Loucy (cell line): ENCODE results near the gene MGA.

Experiments
- EZH2phosphoT487 ChIP-seq: fragments of 200-600 bp; IDR thresholded peaks from 2 replicates; pipeline ENCODE4 v1.6.1; 2018; ENCODE audit warnings: antibody characterized with exemption, mild to moderate bottlenecking, moderate library complexity, borderline replicate concordance
- TF ChIP-seq, protein P1 (sequence below): fragments of 200-600 bp; sonication (generic); conservative IDR thresholded peaks from 2 replicates; pipeline ENCODE4 v1.5.1; 2014; ENCODE audit warnings: mild to moderate bottlenecking, antibody characterized with exemption, low read length

DNA sequence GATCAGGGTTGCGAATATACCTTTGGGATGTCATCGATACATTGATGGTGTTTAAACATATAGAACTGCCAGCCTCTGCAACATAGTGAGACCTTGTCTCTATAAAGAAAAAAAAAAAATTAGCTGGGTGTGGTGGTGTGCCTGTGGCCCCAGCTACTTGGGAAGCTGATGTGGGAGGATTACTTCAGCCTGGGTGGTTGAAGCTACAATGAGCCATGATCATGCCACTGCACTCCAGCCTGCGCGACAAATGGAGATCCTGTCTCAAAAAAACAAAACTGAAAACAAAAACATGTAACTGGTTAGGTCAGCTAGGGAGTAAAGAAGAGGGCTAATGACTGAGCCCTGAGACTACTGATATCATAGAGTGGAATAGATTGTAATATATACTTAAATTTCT, 30.7 kb upstream of the MGA start:
- TF ChIP-seq, protein P1, sequence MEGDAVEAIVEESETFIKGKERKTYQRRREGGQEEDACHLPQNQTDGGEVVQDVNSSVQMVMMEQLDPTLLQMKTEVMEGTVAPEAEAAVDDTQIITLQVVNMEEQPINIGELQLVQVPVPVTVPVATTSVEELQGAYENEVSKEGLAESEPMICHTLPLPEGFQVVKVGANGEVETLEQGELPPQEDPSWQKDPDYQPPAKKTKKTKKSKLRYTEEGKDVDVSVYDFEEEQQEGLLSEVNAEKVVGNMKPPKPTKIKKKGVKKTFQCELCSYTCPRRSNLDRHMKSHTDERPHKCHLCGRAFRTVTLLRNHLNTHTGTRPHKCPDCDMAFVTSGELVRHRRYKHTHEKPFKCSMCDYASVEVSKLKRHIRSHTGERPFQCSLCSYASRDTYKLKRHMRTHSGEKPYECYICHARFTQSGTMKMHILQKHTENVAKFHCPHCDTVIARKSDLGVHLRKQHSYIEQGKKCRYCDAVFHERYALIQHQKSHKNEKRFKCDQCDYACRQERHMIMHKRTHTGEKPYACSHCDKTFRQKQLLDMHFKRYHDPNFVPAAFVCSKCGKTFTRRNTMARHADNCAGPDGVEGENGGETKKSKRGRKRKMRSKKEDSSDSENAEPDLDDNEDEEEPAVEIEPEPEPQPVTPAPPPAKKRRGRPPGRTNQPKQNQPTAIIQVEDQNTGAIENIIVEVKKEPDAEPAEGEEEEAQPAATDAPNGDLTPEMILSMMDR = no peak
- TF ChIP-seq EZH2phosphoT487 = no peak
